NCI-H524 (cell line): Measurements from ENCODE around the gene TSPAN2.

Experiments
- DNase-seq, 2 experiments: peaks; one replicate each; lab custom pipeline; 2025; lab: John Stamatoyannopoulos, UW

The TSPAN2 gene

GRCh38 chr1:115113766-115114165 lies 24.5 kb upstream of the TSPAN2 start:
- DNase-seq = no peak

- peak in 1 of 2 experiments; percentile 6 for DNase-seq
These were observed 23.4 kb upstream of the TSPAN2 start for GRCh38 chr1:115112496-115113375.

GRCh38 chr1:115107516-115108260 lies 18.4 kb upstream of the TSPAN2 start:
- DNase-seq = no peak

GRCh38 chr1:115105831-115106230 lies 16.5 kb upstream of the TSPAN2 start:
- no peak for DNase-seq

- no peak for DNase-seq
These were observed 10.4 kb upstream of the TSPAN2 start for GRCh38 chr1:115099693-115100050.

GRCh38 chr1:115098979-115099692 lies 9.8 kb upstream of the TSPAN2 start:
- no peak for DNase-seq

GRCh38 chr1:115092175-115092574 lies 2.9 kb upstream of the TSPAN2 start:
- DNase-seq = no peak

GRCh38 chr1:115091572-115091971 lies 2.3 kb upstream of the TSPAN2 start:
- peak in 1 of 2 experiments; percentile 58 for DNase-seq

- no peak for DNase-seq
These were observed 1.7 kb upstream of the TSPAN2 start for GRCh38 chr1:115090956-115091355.

GRCh38 chr1:115090540-115090939 lies 1.2 kb upstream of the TSPAN2 start:
- DNase-seq = no peak

- no peak for DNase-seq
These were observed 835 bp upstream of the TSPAN2 start for GRCh38 chr1:115090186-115090490.

- DNase-seq = no peak
These were observed 358 bp downstream of the TSPAN2 start for GRCh38 chr1:115088871-115089419.

GRCh38 chr1:115088115-115088778 lies 1.1 kb downstream of the TSPAN2 start:
- DNase-seq = no peak

GRCh38 chr1:115086176-115086830 lies 3.0 kb downstream of the TSPAN2 start:
- peak in 1 of 2 experiments; percentile 1 for DNase-seq

- DNase-seq = no peak
These were observed 4.3 kb downstream of the TSPAN2 start for GRCh38 chr1:115084902-115085511.

- peak in 1 of 2 experiments; percentile 14 for DNase-seq
These were observed 6.4 kb downstream of the TSPAN2 start for GRCh38 chr1:115082949-115083348.

GRCh38 chr1:115078708-115079107 lies 10.6 kb downstream of the TSPAN2 start:
- DNase-seq = no peak

GRCh38 chr1:115077984-115078330 lies 11.3 kb downstream of the TSPAN2 start:
- no peak for DNase-seq

GRCh38 chr1:115077286-115077983 lies 11.9 kb downstream of the TSPAN2 start:
- no peak for DNase-seq

GRCh38 chr1:115076384-115076915 lies 12.9 kb downstream of the TSPAN2 start:
- no peak for DNase-seq
